ENCODE measurements around the gene ELOVL5. TPM values are rescaled to one million over a fixed set of nuclear protein-coding genes. Genes with fewer than 3 reads are reported as not detected.
A peak's percentile ranks its signal among the peaks of the same experiment; 100 is the strongest.

ELOVL5 gene
- total and polyA plus RNA-seq, 2 experiments from 2014 or later = 83.3 to 180 TPM

- H3K27ac ChIP-seq (ENCODE audit: low read depth) = no peak overlapping the region
- TF ChIP-seq ETS1 (IDR thresholded peaks at IDR 0.05) (no peak), STAT1 (IDR thresholded peaks at IDR 0.05; ENCODE audit: unreplicated experiment) (no peak), EZH2phosphoT487 (IDR thresholded peaks at IDR 0.05; ENCODE audit: unreplicated experiment) (no peak)
- H4K20me1 ChIP-seq (replicated peaks; ENCODE audit: insufficient read depth) = peaks cover 71% of the 10 kb centered on the region
- no peak for DNase-seq (ENCODE audit: low spot score)
- H3K79me2 ChIP-seq (replicated peaks; ENCODE audit: insufficient read depth) = peaks cover 84% of the 10 kb centered on the region
- 0 out of 2 replicates have a peak overlapping the region, but pooled peaks have one; percentile 41 for H3K4me2 ChIP-seq
- no peak for ATAC-seq
- H3K9me2 ChIP-seq (ENCODE audit: insufficient read depth) = no peaks in the 10 kb centered on the region
- H2AFZ ChIP-seq = no peak overlapping the region
- Mint-ChIP-seq H3K27ac (no peak overlapping the region), H3K4me3 (no peak overlapping the region; the same call in 2 of the 3 replicates), H3K4me1 (peaks cover 46% of the 10 kb centered on the region), H3K9me3 (no peaks in the 10 kb centered on the region; the same call in 2 of the 3 replicates), H3K27me3 (ENCODE audit: insufficient read depth, low read depth, poor library complexity) (peaks cover 21% of the 10 kb centered on the region), H3K36me3 (ENCODE audit: low read depth) (peaks cover 11% of the 10 kb centered on the region)
- peaks cover 23% of the 10 kb centered on the region for H3K4me1 ChIP-seq (ENCODE audit: insufficient read depth)
- H3F3A ChIP-seq (replicated peaks; ENCODE audit: low read depth) = no peaks in the 10 kb centered on the region
- H3K36me3 ChIP-seq (ENCODE audit: insufficient read depth) = peaks cover 4% of the 10 kb centered on the region; the same call in 1 of the 2 replicates
- no peak overlapping the region for H3K4me3 ChIP-seq
- H3K27me3 ChIP-seq (ENCODE audit: insufficient read depth) = peaks cover 6% of the 10 kb centered on the region; the same call in 1 of the 2 replicates
Measured at GRCh38 chr6:53344969-53345368, 3.8 kb downstream of the ELOVL5 start.

- Histone ChIP-seq H2AFZ (no peak overlapping the region), H3K4me3 (no peak overlapping the region), H3K4me2 (no peak overlapping the region), H3K27ac (ENCODE audit: low read depth) (no peak overlapping the region), H3K27me3 (ENCODE audit: insufficient read depth) (no peaks in the 10 kb centered on the region), H3K36me3 (ENCODE audit: insufficient read depth) (peaks cover 4% of the 10 kb centered on the region; the same call in 1 of the 2 replicates), H3K4me1 (ENCODE audit: insufficient read depth) (peaks cover 23% of the 10 kb centered on the region), H3F3A (replicated peaks; ENCODE audit: low read depth) (no peaks in the 10 kb centered on the region), H4K20me1 (replicated peaks; ENCODE audit: insufficient read depth) (peaks cover 79% of the 10 kb centered on the region), H3K79me2 (replicated peaks; ENCODE audit: insufficient read depth) (peaks cover 100% of the 10 kb centered on the region), H3K9me2 (ENCODE audit: insufficient read depth) (no peaks in the 10 kb centered on the region)
- H3K27ac Mint-ChIP-seq = no peak overlapping the region
- H3K4me3 Mint-ChIP-seq = no peak overlapping the region
- H3K36me3 Mint-ChIP-seq (ENCODE audit: low read depth) = peaks cover 11% of the 10 kb centered on the region
- DNase-seq (ENCODE audit: low spot score) (no peak), ATAC-seq (no peak)
- peaks cover 40% of the 10 kb centered on the region for H3K4me1 Mint-ChIP-seq
- no peaks in the 10 kb centered on the region for H3K9me3 Mint-ChIP-seq
- H3K27me3 Mint-ChIP-seq (ENCODE audit: insufficient read depth, low read depth, poor library complexity) = peaks cover 9% of the 10 kb centered on the region
- TF ChIP-seq ZNF114 (CRISPR knock-in tag; IDR thresholded peaks at IDR 0.05) = no peak
- no peak for TF ChIP-seq ZNF331 (CRISPR knock-in tag; IDR thresholded peaks at IDR 0.05; ENCODE audit: low read depth)
- no peak for TF ChIP-seq POLR2AphosphoS5 (IDR thresholded peaks at IDR 0.05; ENCODE audit: low read depth)
- no peak for TF ChIP-seq CTCF (conservative IDR thresholded peaks at IDR 0.05; ENCODE audit: low read depth in 2 of 2)
- no peak for TF ChIP-seq REST (IDR thresholded peaks at IDR 0.05; ENCODE audit: unreplicated experiment)
- TF ChIP-seq EZH2phosphoT487 (IDR thresholded peaks at IDR 0.05; ENCODE audit: unreplicated experiment) = no peak
Measured at GRCh38 chr6:53343092-53343491, 5.7 kb downstream of the ELOVL5 start.

All from GM23338 (cell line).